K562 (cell line): ENCODE measurements around the gene HADH. TPM values are rescaled to one million over a fixed set of nuclear protein-coding genes. Genes with fewer than 3 reads are reported as not detected.

Experiments
- ATAC-seq: fragments of 200-7000 bp; cut with Tn5 transposase; 3 replicates; pipeline ENCODE4 v1.9.1; 2020; ENCODE audit warnings: moderate library complexity
- BruUV-seq: library from RNA; stranded (reverse); fragments of 400-500 nt; replicated peaks from 2 replicates; lab custom pipeline; 2021; lab: Mats Ljungman, UMichigan
- CTCF ChIA-PET: fragments of 300-600 bp; formaldehyde crosslinking; extraction: SDS; loops from one replicate; lab custom pipeline; 2021; ENCODE audit warnings: low intra/inter-chr PET ratio; lab: Yijun Ruan, JAX
- POLR2A ChIA-PET: fragments of 300-600, 350-650 bp; sonication (Branson Sonifier 250); formaldehyde crosslinking; extraction: SDS; loops from one replicate; lab custom pipeline; 2021; ENCODE audit warnings: antibody characterized with exemption, inconsistent platforms; lab: Yijun Ruan, JAX
- DNase-seq, 4 experiments: peaks; one replicate each; pipeline versions ENCODE4 v3.0.0 to v3.0.0-alpha.2; 2011 to 2018; ENCODE audit warnings: low spot score in 3 of 4, mixed read lengths in 3 of 4; ENCODE audit errors: extremely low read depth in 1 of 4
- FAIRE-seq: peaks from 2 replicates; lab custom pipeline; 2011; peaks lifted over from hg19 to GRCh38; lab: Jason Lieb, UNC
- H2AFZ ChIP-seq: 2 replicates; pipeline ENCODE4 v1.6.0; 2011; ENCODE audit warnings: low read depth, low read length, control low read depth, inconsistent platforms
- H3K27ac ChIP-seq: fragments of 200-600 bp; 3 replicates; pipeline ENCODE4 v1.8.0; 2011; ENCODE audit warnings: low read depth, mild to moderate bottlenecking, control low read depth, inconsistent platforms, low read length, moderate library complexity, mixed read lengths; ENCODE audit errors: extremely low read depth
- H3K27me3 ChIP-seq, 2 experiments: fragments of 300-600 bp in 1 of 2; 2 replicates in 1 of 2; 3 replicates in 1 of 2; pipeline versions ENCODE4 v1.6.0 to v1.8.0; 2011; ENCODE audit warnings: inconsistent platforms in 2 of 2, low read length in 2 of 2, mild to moderate bottlenecking in 1 of 2, mixed read lengths in 1 of 2, moderate library complexity in 1 of 2; ENCODE audit not compliant: control insufficient read depth in 2 of 2, insufficient read depth in 2 of 2
- H3K36me3 ChIP-seq: fragments of 300-600 bp; 3 replicates; pipeline ENCODE4 v1.8.0; 2011; ENCODE audit warnings: mild to moderate bottlenecking, low read length, inconsistent platforms; ENCODE audit not compliant: control insufficient read depth, insufficient read depth
- H3K4me1 ChIP-seq, 2 experiments: fragments of 200-600 bp in 1 of 2; replicated peaks in 1 of 2; 2 replicates in 1 of 2; 3 replicates in 1 of 2; pipeline versions ENCODE4 v1.5.1 to v1.8.0; 2011; ENCODE audit warnings: inconsistent platforms in 2 of 2, low read length in 2 of 2, mild to moderate bottlenecking in 1 of 2, mixed read lengths in 1 of 2, moderate library complexity in 1 of 2; ENCODE audit not compliant: control insufficient read depth in 2 of 2, insufficient read depth in 2 of 2
- H3K4me2 ChIP-seq: 2 replicates; pipeline ENCODE4 v1.6.1; 2011; ENCODE audit warnings: low read length, control low read depth, inconsistent platforms, mixed read lengths; ENCODE audit not compliant: insufficient read depth
- H3K4me3 ChIP-seq: fragments of 200-600 bp; sonication (generic), shearing (Covaris generic); 2 replicates; pipeline ENCODE4 v1.5.1; 2016; ENCODE audit warnings: control low read depth, inconsistent platforms
- H3K79me2 ChIP-seq: fragments of 200-600 bp; 3 replicates; pipeline ENCODE4 v1.8.0; 2011; ENCODE audit warnings: low read length, inconsistent platforms; ENCODE audit not compliant: control insufficient read depth, insufficient read depth
- H3K9ac ChIP-seq, 2 experiments: 2 replicates each; pipeline versions ENCODE4 v1.6.0 to v1.6.1; 2011; ENCODE audit warnings: low read depth in 2 of 2, low read length in 2 of 2, control low read depth in 1 of 2, inconsistent platforms in 1 of 2, mild to moderate bottlenecking in 1 of 2, mixed read lengths in 1 of 2; ENCODE audit not compliant: insufficient read depth in 1 of 2
- H3K9me1 ChIP-seq: one replicate; pipeline ENCODE4 v1.6.0; 2011; ENCODE audit warnings: inconsistent platforms, mild to moderate bottlenecking, low read length, moderate library complexity; ENCODE audit not compliant: control insufficient read depth, insufficient read depth
- H3K9me3 ChIP-seq: replicated peaks from 2 replicates; pipeline ENCODE4 v1.5.1; 2011; ENCODE audit warnings: low read depth, low read length, inconsistent platforms; ENCODE audit not compliant: control insufficient read depth, insufficient read depth
- H4K20me1 ChIP-seq: replicated peaks from 2 replicates; pipeline ENCODE4 v1.6.1; 2011; ENCODE audit warnings: low read length, inconsistent platforms, mixed read lengths; ENCODE audit not compliant: control insufficient read depth, insufficient read depth
- ATF1 ChIP-seq, 2 experiments: fragments of 450-650 bp in 1 of 2; IDR thresholded peaks; 2 replicates each; pipeline ENCODE4 v1.6.1; 2016; ENCODE audit warnings: missing compliant biosample characterization in 1 of 2, missing genetic modification characterization in 1 of 2
- CHD1 ChIP-seq: fragments of 200-600 bp; sonication (generic); IDR thresholded peaks from one replicate; pipeline ENCODE4 v1.6.1; 2012; ENCODE audit warnings: mild to moderate bottlenecking, moderate library complexity, low read length, inconsistent platforms
- E2F1 ChIP-seq: sonication (generic); formaldehyde crosslinking; IDR thresholded peaks from 2 replicates; pipeline ENCODE4 v1.8.1; 2023; ENCODE audit warnings: mild to moderate bottlenecking, missing genetic modification reagents, moderate library complexity
- ETV5 ChIP-seq: sonication (generic); formaldehyde crosslinking; IDR thresholded peaks from 2 replicates; pipeline ENCODE4 v1.4.0; 2020; ENCODE audit warnings: low read depth, mild to moderate bottlenecking, missing genetic modification reagents
- GATAD2B ChIP-seq: fragments of 450-650 bp; IDR thresholded peaks from 2 replicates; pipeline ENCODE4 v1.6.1; 2017; ENCODE audit warnings: mild to moderate bottlenecking, borderline replicate concordance
- RBM22 ChIP-seq: fragments of 200-400 bp; formaldehyde crosslinking; IDR thresholded peaks from 2 replicates; pipeline ENCODE4 v1.6.1; 2018; ENCODE audit warnings: low read length, low read depth; ENCODE audit not compliant: poor library complexity, severe bottlenecking
- RBM25 ChIP-seq: fragments of 200-400 bp; formaldehyde crosslinking; IDR thresholded peaks from 2 replicates; pipeline ENCODE4 v1.6.1; 2018; ENCODE audit warnings: low read length, low read depth, moderate library complexity; ENCODE audit not compliant: severe bottlenecking
- SETDB1 ChIP-seq: IDR thresholded peaks from one replicate; pipeline ENCODE4 v1.6.1; 2012; ENCODE audit warnings: low read length, control low read depth, inconsistent platforms
- SNAPC5 ChIP-seq: fragments of 250-450 bp; sonication (Bioruptor Pico); IDR thresholded peaks from 2 replicates; pipeline ENCODE4 v1.8.0; 2021; ENCODE audit warnings: moderate library complexity, mild to moderate bottlenecking, inconsistent platforms
- SRSF9 ChIP-seq: fragments of 200-400 bp; formaldehyde crosslinking; IDR thresholded peaks from 2 replicates; pipeline ENCODE4 v1.6.1; 2017; ENCODE audit warnings: low read depth, low read length, borderline replicate concordance
- TCF15 ChIP-seq: fragments of 250-450 bp; sonication (Bioruptor Pico); IDR thresholded peaks from 2 replicates; pipeline ENCODE4 v1.8.0; 2022; ENCODE audit warnings: moderate library complexity, mild to moderate bottlenecking, inconsistent platforms
- ZNF57 ChIP-seq: fragments of 450-650 bp; formaldehyde crosslinking; IDR thresholded peaks from 2 replicates; pipeline ENCODE4 v1.4.0; 2020; ENCODE audit warnings: mild to moderate bottlenecking, moderate library complexity
- ZNF695 ChIP-seq: fragments of 450-650 bp; formaldehyde crosslinking; IDR thresholded peaks from 2 replicates; pipeline ENCODE4 v1.4.0; 2020; ENCODE audit warnings: mild to moderate bottlenecking, moderate library complexity
- WGBS: fragments of 100-300 bp; shearing (Covaris generic); methylation state at CpG from one replicate; pipeline ENCODE4 v1.1.6; 2016; ENCODE audit warnings: low coverage, mixed read lengths; ENCODE audit not compliant: insufficient coverage; ENCODE audit errors: missing lambda C conversion rate; 5-methylcytosine and 5-hydroxymethylcytosine counted together
- in situ Hi-C: fragments of 300-500 bp; cut with MboI; formaldehyde crosslinking; loops from 4 replicates; pipeline ENCODE4 v1.15.0; 2018; ENCODE audit warnings: inconsistent platforms, mixed read lengths
- intact Hi-C: fragments of 100-400 bp; cut with micrococcal nuclease; formaldehyde crosslinking; loops from 2 replicates; pipeline ENCODE4 v1.14.2; 2022
- polyA plus RNA-seq, 8 experiments: library from polyadenylated mRNA; depleted of rRNA in 4 of 8; stranded (reverse) in 5 of 8; unstranded in 3 of 8; fragments of >200 nt; fragmentation: Nextera tagmentation in 2 of 8; fragmentation: Illumina TruSeq in 1 of 8; extraction: Ambion mirVana in 2 of 8; extraction: Trizol in 1 of 8; gene quantifications; 2 replicates each; pipeline versions ENCODE4 v1.2.1 to v1.2.3, GENCODE V29; 2011 to 2014; ENCODE audit warnings: inconsistent platforms in 1 of 8, missing spikeins in 1 of 8
- total RNA-seq, 7 experiments: library from RNA; depleted of rRNA in 6 of 7; stranded (reverse); fragments of >200 nt in 6 of 7; fragmentation: Illumina TruSeq in 2 of 7; extraction: Trizol in 2 of 7; gene quantifications; 2 replicates each; pipeline versions ENCODE4 v1.2.1 to v1.2.3, GENCODE V29; 2011 to 2021; ENCODE audit warnings: low replicate concordance in 1 of 7
- TF ChIP-seq, protein P1 (sequence below): sonication (generic); formaldehyde crosslinking; IDR thresholded peaks from 2 replicates; pipeline ENCODE4 v1.8.0; 2023; ENCODE audit warnings: mild to moderate bottlenecking, missing genetic modification reagents
- TF ChIP-seq, protein P2 (sequence below): sonication (generic); formaldehyde crosslinking; IDR thresholded peaks from 2 replicates; pipeline ENCODE4 v1.8.1; 2023; ENCODE audit warnings: mild to moderate bottlenecking, missing genetic modification reagents

The HADH gene
- total and polyA plus RNA-seq, 9 of the 15 experiments (the other 6 are each of a cell fraction or from before 2014, with no cell fraction given): 9.4 to 73.3 (median 32.8) TPM

DNA sequence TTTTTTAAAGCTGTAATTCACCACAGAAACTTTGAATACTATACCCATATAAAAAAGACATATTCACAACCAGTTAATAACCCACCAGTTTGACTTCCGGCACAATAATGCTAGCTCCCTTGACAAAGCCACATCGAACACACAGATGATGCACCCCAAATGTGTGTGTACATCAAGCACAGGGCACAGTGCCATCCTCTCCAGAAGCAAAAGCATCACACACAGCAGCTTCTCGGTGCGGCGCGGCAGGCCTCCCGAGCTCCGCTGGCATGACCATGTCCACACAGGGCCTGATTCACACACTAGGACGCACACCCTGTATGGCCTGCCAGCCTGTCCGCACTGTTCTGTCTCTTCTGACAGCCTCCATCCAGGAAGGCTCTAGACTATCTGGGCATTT is 91.1 kb downstream of the HADH start:
- Histone ChIP-seq H3K9me1 (no peaks in the 10 kb centered on the region), H4K20me1 (no peaks in the 10 kb centered on the region), H3K4me2 (no peak overlapping the region), H3K4me3 (no peak overlapping the region), H3K27me3 (no peaks in the 10 kb centered on the region), H3K9ac (no peak overlapping the region), H3K79me2 (no peaks in the 10 kb centered on the region), H3K9me3 (no peaks in the 10 kb centered on the region), H3K36me3 (peaks cover 28% of the 10 kb centered on the region; the same call in 2 of the 3 replicates), H3K4me1 (no peaks in the 10 kb centered on the region), H3K27ac (no peak overlapping the region), H2AFZ (no peak overlapping the region)
- 93% methylated on average over 10 of the region's 10 CpGs for WGBS
- POLR2A ChIA-PET: no interaction called here
- ATAC-seq (no peak), DNase-seq (no peak), FAIRE-seq (no peak)
- no TSS peak for BruUV-seq
- CTCF ChIA-PET: no interaction called here
- intact Hi-C loops: no loop called here
- in situ Hi-C loops: no loop called here
- TF ChIP-seq E2F1 (CRISPR knock-in tag) (no peak), SRSF9 (no peak), ZNF695 (CRISPR knock-in tag) (no peak), SETDB1 (no peak), RBM25 (no peak), ATF1 (CRISPR knock-in tag; IDR thresholded peaks at IDR 0.05) (no peak), ATF1 (tag; IDR thresholded peaks at IDR 0.05) (no peak), ZNF57 (CRISPR knock-in tag) (no peak), GATAD2B (no peak), CHD1 (no peak), SNAPC5 (CRISPR knock-in tag) (no peak), RBM22 (no peak), TCF15 (CRISPR knock-in tag) (no peak), ETV5 (no peak)
- TF ChIP-seq, protein P1, sequence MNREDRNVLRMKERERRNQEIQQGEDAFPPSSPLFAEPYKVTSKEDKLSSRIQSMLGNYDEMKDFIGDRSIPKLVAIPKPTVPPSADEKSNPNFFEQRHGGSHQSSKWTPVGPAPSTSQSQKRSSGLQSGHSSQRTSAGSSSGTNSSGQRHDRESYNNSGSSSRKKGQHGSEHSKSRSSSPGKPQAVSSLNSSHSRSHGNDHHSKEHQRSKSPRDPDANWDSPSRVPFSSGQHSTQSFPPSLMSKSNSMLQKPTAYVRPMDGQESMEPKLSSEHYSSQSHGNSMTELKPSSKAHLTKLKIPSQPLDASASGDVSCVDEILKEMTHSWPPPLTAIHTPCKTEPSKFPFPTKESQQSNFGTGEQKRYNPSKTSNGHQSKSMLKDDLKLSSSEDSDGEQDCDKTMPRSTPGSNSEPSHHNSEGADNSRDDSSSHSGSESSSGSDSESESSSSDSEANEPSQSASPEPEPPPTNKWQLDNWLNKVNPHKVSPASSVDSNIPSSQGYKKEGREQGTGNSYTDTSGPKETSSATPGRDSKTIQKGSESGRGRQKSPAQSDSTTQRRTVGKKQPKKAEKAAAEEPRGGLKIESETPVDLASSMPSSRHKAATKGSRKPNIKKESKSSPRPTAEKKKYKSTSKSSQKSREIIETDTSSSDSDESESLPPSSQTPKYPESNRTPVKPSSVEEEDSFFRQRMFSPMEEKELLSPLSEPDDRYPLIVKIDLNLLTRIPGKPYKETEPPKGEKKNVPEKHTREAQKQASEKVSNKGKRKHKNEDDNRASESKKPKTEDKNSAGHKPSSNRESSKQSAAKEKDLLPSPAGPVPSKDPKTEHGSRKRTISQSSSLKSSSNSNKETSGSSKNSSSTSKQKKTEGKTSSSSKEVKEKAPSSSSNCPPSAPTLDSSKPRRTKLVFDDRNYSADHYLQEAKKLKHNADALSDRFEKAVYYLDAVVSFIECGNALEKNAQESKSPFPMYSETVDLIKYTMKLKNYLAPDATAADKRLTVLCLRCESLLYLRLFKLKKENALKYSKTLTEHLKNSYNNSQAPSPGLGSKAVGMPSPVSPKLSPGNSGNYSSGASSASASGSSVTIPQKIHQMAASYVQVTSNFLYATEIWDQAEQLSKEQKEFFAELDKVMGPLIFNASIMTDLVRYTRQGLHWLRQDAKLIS (CRISPR knock-in tag): no peak
- TF ChIP-seq, protein P2, sequence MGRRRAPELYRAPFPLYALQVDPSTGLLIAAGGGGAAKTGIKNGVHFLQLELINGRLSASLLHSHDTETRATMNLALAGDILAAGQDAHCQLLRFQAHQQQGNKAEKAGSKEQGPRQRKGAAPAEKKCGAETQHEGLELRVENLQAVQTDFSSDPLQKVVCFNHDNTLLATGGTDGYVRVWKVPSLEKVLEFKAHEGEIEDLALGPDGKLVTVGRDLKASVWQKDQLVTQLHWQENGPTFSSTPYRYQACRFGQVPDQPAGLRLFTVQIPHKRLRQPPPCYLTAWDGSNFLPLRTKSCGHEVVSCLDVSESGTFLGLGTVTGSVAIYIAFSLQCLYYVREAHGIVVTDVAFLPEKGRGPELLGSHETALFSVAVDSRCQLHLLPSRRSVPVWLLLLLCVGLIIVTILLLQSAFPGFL (CRISPR knock-in tag): no peak
